ENCODE measurements around the gene PCSK2.

PCSK2 gene

GRCh38 chr20:17504898-17505635, 278.2 kb downstream of the PCSK2 start:
- H3K4me1 ChIP-seq (ENCODE audit: insufficient read depth, poor library complexity, severe bottlenecking) = peaks cover 15% of the 10 kb centered on the region
- H3K4me3 ChIP-seq (ENCODE audit: severe bottlenecking) = peak overlapping the region; percentile 13
- peak; percentile 93 for TF ChIP-seq CTCF (IDR thresholded peaks at IDR 0.05; ENCODE audit: poor library complexity, severe bottlenecking)
- H3K9me3 ChIP-seq (ENCODE audit: severe bottlenecking) = no peaks in the 10 kb centered on the region
- ATAC-seq (ENCODE audit: low read depth) = peak; percentile 73
- no peaks in the 10 kb centered on the region for H3K36me3 ChIP-seq (ENCODE audit: low read depth)
- H3K27me3 ChIP-seq (ENCODE audit: insufficient read depth, poor library complexity, severe bottlenecking) = no peaks in the 10 kb centered on the region
- H3K27ac ChIP-seq (ENCODE audit: poor library complexity, severe bottlenecking) = peak overlapping the region; percentile 61
- DNase-seq (ENCODE audit: low spot score) = no peak

DNA sequence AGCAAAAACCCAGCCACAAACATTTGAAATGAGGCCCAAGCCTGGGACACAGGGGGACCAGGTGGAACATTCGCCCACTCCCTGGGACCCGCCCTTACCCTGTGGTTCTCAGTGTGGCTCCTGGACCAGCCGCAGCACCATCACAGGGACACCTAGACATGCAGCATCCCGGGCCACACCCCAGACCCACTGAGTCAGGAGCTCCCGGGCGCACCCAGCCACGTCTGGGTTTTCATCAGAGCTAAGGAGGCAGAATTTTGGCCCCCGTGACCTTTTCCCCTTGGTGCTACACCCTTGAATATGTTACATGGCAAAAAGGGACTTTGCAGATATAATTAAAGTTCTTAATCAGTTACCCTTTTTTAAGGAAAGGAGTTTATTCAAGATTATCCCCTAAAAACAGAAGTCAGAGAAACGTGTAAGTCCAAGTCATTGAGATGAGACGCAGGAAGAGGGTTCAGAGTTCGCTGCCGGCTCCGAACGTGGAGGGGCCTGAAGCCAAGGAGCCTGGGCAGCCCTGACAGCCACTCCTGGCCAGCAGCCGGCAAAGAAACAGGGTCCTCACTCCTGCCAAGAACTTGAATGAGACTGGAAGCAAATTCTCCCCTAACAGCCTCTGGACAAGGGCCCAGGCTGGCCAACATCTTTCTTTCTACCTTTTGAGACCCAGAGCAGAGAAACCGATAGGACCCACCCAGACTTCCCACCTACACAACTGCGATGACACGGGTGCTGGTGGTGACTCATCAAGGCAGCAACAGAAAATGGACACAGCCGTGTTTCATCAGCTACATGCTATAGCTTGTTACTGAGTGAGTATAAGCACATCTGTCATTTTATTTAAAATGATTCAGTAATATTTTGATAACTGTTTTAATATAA, 279.0 kb downstream of the PCSK2 start:
- H3K9me3 ChIP-seq (ENCODE audit: severe bottlenecking) = no peaks in the 10 kb centered on the region
- no peak for TF ChIP-seq CTCF (IDR thresholded peaks at IDR 0.05; ENCODE audit: poor library complexity, severe bottlenecking)
- peak; percentile 77 for ATAC-seq (ENCODE audit: low read depth)
- peaks cover 15% of the 10 kb centered on the region for H3K4me1 ChIP-seq (ENCODE audit: insufficient read depth, poor library complexity, severe bottlenecking)
- DNase-seq (ENCODE audit: low spot score) = peak; percentile 83
- peak overlapping the region; percentile 61 for H3K27ac ChIP-seq (ENCODE audit: poor library complexity, severe bottlenecking)
- no peaks in the 10 kb centered on the region for H3K27me3 ChIP-seq (ENCODE audit: insufficient read depth, poor library complexity, severe bottlenecking)
- H3K4me3 ChIP-seq (ENCODE audit: severe bottlenecking) = no peak overlapping the region
- no peaks in the 10 kb centered on the region for H3K36me3 ChIP-seq (ENCODE audit: low read depth)

DNA sequence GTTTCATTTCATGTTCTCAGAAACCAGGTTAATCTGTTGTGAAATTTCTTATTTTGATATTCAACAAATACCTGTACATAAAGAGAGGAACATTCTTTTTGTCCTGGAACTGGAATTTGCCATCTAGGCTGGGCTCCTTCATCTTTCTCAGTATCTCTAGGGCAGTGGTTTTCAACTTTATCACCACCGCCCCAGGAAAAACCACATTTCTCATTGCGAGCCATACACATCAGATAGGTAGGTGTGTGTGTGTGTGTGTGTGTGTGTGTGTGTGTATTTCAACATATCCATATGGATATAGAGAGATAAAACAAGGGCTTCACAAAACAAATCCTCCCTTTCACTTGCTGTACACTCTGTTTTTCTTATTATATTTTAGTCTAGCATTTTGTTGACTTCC, 280.2 kb downstream of the PCSK2 start:
- Histone ChIP-seq H3K4me1 (ENCODE audit: insufficient read depth, poor library complexity, severe bottlenecking) (peaks cover 15% of the 10 kb centered on the region), H3K27me3 (ENCODE audit: insufficient read depth, poor library complexity, severe bottlenecking) (no peaks in the 10 kb centered on the region), H3K36me3 (ENCODE audit: low read depth) (no peaks in the 10 kb centered on the region), H3K4me3 (ENCODE audit: severe bottlenecking) (no peak overlapping the region), H3K27ac (ENCODE audit: poor library complexity, severe bottlenecking) (peak overlapping the region; percentile 61), H3K9me3 (ENCODE audit: severe bottlenecking) (no peaks in the 10 kb centered on the region)
- no peak for TF ChIP-seq CTCF (IDR thresholded peaks at IDR 0.05; ENCODE audit: poor library complexity, severe bottlenecking)
- no peak for DNase-seq (ENCODE audit: low spot score)
- ATAC-seq (ENCODE audit: low read depth) = no peak

GRCh38 chr20:17507531-17507930, 280.7 kb downstream of the PCSK2 start:
- no peak for ATAC-seq (ENCODE audit: low read depth)
- no peak for TF ChIP-seq CTCF (IDR thresholded peaks at IDR 0.05; ENCODE audit: poor library complexity, severe bottlenecking)

More at GRCh38 chr20:17507531-17507930, 280.7 kb downstream of the PCSK2 start:
- Histone ChIP-seq H3K27ac (ENCODE audit: poor library complexity, severe bottlenecking) (no peak overlapping the region), H3K4me3 (ENCODE audit: severe bottlenecking) (no peak overlapping the region), H3K4me1 (ENCODE audit: insufficient read depth, poor library complexity, severe bottlenecking) (peaks cover 15% of the 10 kb centered on the region), H3K9me3 (ENCODE audit: severe bottlenecking) (no peaks in the 10 kb centered on the region), H3K36me3 (ENCODE audit: low read depth) (no peaks in the 10 kb centered on the region), H3K27me3 (ENCODE audit: insufficient read depth, poor library complexity, severe bottlenecking) (no peaks in the 10 kb centered on the region)
- no peak for DNase-seq (ENCODE audit: low spot score)
